Measurements from ENCODE around the gene FOXP3. TPM values are rescaled to one million over a fixed set of nuclear protein-coding genes. Genes with fewer than 3 reads are reported as not detected.

Gene FOXP3
- total RNA-seq, 4 donors from 2014 or later: not detected

- intact Hi-C loops (cut with DNase I; ENCODE audit: low total_unique reads): no loop called here
- TF ChIP-seq POLR2A (IDR thresholded peaks at IDR 0.05) (no peak), CTCF (IDR thresholded peaks at IDR 0.05) (no peak)
- Histone ChIP-seq H3K4me1 (no peaks in the 10 kb centered on the region), H3K4me3 (no peak overlapping the region), H3K9me3 (no peaks in the 10 kb centered on the region), H3K27ac (no peak overlapping the region), H3K36me3 (no peaks in the 10 kb centered on the region), H3K27me3 (no peaks in the 10 kb centered on the region)
- DNase-seq: no peak
Observed at GRCh38 chrX:49249071-49249470, 15.4 kb downstream of the FOXP3 start.

GRCh38 chrX:49247916-49248811 lies 16.3 kb downstream of the FOXP3 start:
- intact Hi-C loops (cut with DNase I; ENCODE audit: low total_unique reads): no loop called here

GRCh38 chrX:49247346-49247745 lies 17.2 kb downstream of the FOXP3 start:
- no peak for DNase-seq
- intact Hi-C loops (cut with DNase I; ENCODE audit: low total_unique reads): no loop called here
- Histone ChIP-seq H3K4me3 (no peak overlapping the region), H3K27ac (no peak overlapping the region), H3K36me3 (no peaks in the 10 kb centered on the region), H3K27me3 (no peaks in the 10 kb centered on the region), H3K9me3 (no peaks in the 10 kb centered on the region), H3K4me1 (no peaks in the 10 kb centered on the region)
- TF ChIP-seq CTCF (IDR thresholded peaks at IDR 0.05) (no peak), POLR2A (IDR thresholded peaks at IDR 0.05) (no peak)

More at GRCh38 chrX:49247916-49248811, 16.3 kb downstream of the FOXP3 start:
- no peak for DNase-seq
- Histone ChIP-seq H3K27ac (no peak overlapping the region), H3K9me3 (no peaks in the 10 kb centered on the region), H3K4me1 (no peaks in the 10 kb centered on the region), H3K27me3 (no peaks in the 10 kb centered on the region), H3K36me3 (no peaks in the 10 kb centered on the region), H3K4me3 (no peak overlapping the region)
- TF ChIP-seq CTCF (IDR thresholded peaks at IDR 0.05): no peak
- TF ChIP-seq POLR2A (IDR thresholded peaks at IDR 0.05): no peak

- no peaks in the 10 kb centered on the region for H3K9me3 ChIP-seq
- H3K4me1 ChIP-seq: no peaks in the 10 kb centered on the region
- no peak overlapping the region for H3K27ac ChIP-seq
- intact Hi-C loops (cut with DNase I; ENCODE audit: low total_unique reads): no loop called here
- DNase-seq: no peak
- TF ChIP-seq POLR2A (IDR thresholded peaks at IDR 0.05) (no peak), CTCF (IDR thresholded peaks at IDR 0.05) (no peak)
- no peaks in the 10 kb centered on the region for H3K36me3 ChIP-seq
- H3K4me3 ChIP-seq: no peak overlapping the region
- no peaks in the 10 kb centered on the region for H3K27me3 ChIP-seq
Observed at GRCh38 chrX:49246541-49246940, 18.0 kb downstream of the FOXP3 start.

GRCh38 chrX:49244207-49244606 lies 20.3 kb downstream of the FOXP3 start:
- Histone ChIP-seq H3K4me1 (no peaks in the 10 kb centered on the region), H3K27me3 (no peaks in the 10 kb centered on the region), H3K36me3 (no peaks in the 10 kb centered on the region), H3K4me3 (no peak overlapping the region), H3K27ac (no peak overlapping the region), H3K9me3 (no peaks in the 10 kb centered on the region)
- no peak for DNase-seq
- no peak for TF ChIP-seq CTCF (IDR thresholded peaks at IDR 0.05)
- no peak for TF ChIP-seq POLR2A (IDR thresholded peaks at IDR 0.05)
- intact Hi-C loops (cut with DNase I; ENCODE audit: low total_unique reads): no loop called here

Data from uterus (tissue), 4 donors.